ENCODE data around the gene PDIA4.

PDIA4 gene

DNA sequence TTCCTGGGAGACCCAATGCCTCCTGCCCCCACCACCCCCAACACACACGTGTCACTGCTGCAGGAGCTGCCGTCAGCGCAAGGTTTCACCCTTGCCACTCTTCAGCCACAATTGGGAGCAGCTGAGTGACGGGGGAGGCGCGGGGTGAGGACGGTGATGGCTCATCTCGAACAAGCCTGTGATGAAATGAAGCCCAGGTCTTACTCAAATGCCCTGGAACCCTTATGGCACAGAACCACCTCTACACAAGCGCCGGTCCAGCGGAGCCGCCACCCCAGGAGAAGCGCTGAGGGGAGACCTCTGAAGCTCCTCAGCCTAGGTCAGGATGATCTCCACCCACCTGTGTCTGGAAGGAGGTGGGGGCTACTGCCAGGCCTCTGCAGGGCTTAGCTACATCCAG is 25.7 kb downstream of the PDIA4 start:
- DNase-seq, result no peak

DNA sequence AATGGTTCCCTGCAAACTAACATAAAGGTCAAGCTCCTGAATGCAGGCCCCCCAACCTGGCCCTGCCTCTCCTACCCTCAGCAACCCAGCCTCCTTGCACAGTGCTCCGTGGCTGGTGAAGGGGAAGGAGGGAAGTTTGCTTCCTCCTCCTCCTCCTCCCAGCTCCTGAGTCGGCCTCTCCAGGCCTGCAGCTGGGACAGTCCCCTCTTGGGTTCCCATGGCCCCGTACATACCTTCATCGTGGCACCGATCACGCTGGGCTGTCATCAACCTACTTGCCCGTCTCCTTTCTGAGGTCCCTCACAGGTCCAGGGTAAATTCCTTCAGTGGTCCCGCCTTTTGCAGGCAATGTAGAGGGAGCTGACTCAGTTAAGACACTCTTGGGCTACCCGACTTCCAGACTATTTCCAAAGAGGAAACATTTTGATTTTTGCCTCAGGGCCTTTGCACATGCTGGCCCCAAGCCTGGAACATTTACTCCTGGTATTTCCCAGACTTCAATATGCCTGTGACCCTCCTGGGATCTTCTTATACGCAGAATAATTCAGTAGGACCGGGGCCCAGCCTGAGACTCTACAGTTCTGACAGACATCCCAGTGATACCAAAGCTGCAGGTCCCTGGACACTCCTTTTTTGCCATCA is 26.8 kb downstream of the PDIA4 start:
- no peak for DNase-seq

GRCh38 chr7:149000961-149001360 is 27.3 kb downstream of the PDIA4 start:
- DNase-seq, result no peak

- no peak for DNase-seq
These were observed 29.1 kb downstream of the PDIA4 start for GRCh38 chr7:148999192-148999591.

GRCh38 chr7:148997497-148997896 is 30.8 kb downstream of the PDIA4 start:
- DNase-seq, result no peak

DNA sequence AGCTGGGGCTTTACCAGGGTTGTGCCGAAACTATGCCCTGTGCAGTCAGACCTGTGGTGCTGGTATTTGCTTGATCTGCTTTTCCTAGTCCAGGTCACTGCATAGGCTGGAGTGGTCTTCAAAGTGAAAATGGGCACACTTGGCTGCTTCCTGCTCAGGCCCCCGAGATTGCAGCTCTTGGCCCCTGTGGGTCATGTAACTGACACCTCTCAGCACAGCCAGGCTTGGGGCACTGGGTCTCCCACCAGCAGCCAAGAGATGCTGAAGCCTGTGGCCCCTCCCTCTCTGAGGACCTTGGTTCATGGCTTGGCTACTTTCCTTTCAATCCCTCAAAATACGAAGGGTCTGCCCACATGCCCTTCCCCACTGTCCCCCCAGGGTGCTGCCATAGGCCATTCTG is 33.7 kb downstream of the PDIA4 start:
- DNase-seq, result no peak

GRCh38 chr7:148993193-148993592 is 35.1 kb downstream of the PDIA4 start:
- no peak for DNase-seq

DNA sequence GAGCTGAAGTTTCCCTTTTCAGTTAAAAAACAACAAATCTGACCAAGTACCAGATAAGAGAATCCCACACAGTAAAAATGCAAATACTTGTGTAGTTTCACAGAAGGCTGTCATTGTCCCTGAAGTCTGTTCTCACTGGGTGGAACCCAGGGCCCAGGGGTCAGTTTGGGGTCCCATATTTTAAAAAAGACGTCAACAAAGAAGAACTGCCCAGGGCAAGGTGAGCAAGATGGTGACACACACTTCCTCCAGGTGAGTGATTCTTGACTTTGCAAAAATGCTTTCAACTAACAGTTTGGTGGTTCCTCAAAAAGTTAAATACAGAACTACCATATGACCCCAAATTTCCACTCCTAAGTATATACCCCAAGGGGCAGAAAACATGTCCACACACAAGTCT is 36.8 kb downstream of the PDIA4 start:
- no peak for DNase-seq

- no peak for DNase-seq
These were observed 40.4 kb downstream of the PDIA4 start for GRCh38 chr7:148987751-148988512.

- peak; percentile 91 for DNase-seq
These were observed 41.1 kb downstream of the PDIA4 start for GRCh38 chr7:148987010-148987750.

- no peak for DNase-seq
These were observed 41.6 kb downstream of the PDIA4 start for GRCh38 chr7:148986742-148987009.

DNA sequence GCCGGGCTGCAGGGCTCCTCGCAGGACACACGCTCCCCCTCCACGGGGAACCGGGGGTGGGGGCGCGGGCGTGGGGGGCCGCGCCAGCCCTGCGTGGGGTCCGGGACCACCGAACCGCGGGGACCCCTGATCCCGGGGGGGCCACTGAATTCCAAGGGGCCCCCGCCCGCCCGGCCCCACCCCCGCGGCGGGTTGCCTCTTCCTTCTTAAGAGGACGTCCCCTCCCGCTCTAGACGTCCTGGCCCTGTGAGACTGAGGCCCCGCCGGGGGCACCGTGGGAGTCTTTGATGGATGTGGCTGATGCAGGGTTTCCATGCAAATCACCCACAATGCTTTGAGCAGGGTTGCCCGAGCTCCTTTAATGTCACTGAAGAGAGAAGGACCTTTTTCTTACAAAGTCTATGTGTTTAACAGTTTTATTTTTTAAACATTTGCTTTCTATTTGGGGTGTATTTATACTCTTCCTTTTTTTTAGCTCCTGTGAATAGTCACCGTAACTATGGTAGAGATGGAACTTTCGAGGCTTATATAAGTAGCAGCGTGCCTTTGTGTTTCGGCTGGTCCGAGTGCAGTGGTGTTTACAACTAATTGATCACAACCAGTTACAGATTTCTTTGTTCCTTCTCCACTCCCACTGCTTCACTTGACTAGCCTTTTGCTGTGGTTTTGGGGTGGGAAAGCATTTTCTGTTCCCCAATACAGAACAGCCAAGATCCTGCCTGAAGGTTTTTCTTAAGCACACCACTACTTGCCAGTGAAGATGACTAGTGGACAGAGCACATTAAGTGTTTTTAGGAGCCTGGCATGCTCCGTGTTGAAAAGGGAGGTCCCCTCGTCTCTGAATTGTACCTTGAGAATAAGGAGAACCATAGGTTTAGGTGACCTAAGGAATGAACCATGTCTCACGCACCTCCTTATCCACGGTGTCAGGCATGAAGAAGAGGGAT is 44.8 kb downstream of the PDIA4 start:
- DNase-seq, result peak; percentile 88

DNA sequence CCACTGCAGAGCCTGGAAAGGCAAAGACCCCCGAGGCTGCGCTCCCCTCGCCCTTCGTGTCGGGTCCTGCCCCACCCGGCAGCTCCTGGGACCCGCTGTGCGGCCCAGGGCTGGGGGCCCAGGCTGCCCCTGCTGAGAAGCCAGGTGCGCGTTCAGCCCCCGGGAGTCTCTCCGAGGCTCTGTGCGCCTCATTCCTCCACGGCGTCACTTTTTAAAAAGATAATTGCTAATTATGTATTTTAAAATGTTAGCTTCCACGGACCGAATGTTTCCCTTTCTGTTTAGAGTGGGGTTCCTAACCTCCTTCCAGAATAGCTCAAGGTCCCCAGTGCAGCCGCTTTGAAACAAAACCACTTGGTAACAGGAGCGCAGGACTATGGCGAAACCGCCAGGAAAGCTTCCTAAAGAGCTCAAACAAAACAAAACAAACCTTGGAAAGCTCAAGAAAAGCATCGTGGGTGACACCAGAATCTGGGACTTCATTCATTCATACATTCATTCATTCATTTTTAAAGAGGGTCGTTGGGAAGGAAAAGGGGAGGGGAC is 45.6 kb downstream of the PDIA4 start:
- DNase-seq, result no peak

- peak; percentile 51 for DNase-seq
These were observed 48.5 kb downstream of the PDIA4 start for GRCh38 chr7:148979827-148980226.

DNA sequence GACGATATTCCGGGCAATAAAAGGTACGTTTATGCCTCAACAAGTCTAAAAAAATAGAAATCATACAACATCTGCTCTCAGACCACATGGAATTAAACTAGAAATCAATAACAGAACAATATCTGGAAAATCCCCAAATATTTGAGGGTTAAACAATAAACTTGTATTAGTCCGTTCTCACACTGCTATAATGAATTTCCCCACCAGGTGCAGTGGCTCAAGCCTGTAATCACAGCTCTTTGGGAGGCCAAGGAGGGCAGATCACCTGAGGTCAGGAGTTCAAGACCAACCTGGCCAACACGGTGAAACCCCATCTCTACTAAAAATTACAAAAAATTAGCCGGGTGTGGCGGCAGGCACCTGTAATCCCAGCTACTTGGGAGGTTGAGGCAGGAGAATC is 49.2 kb downstream of the PDIA4 start:
- DNase-seq, result peak; percentile 5

DNA sequence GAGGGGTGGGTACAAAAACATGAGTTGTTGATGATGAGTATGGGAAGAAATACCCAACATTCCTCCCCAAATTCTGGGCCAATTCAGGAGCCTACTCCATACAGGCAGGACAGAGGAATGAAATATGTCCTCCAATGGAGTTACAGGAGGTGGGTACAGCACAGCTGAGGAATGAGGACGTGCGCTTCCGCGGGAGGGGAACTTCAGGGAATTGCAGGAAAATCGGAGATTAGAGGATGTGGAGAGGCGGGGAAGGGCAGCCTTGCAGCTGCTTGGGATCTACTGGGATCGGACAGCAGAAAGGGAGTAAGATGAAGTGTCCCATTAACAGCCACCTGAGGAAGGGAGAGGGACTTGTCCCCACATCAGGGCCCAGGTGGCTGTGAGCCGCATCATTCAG is 50.2 kb downstream of the PDIA4 start:
- DNase-seq, result no peak

DNA sequence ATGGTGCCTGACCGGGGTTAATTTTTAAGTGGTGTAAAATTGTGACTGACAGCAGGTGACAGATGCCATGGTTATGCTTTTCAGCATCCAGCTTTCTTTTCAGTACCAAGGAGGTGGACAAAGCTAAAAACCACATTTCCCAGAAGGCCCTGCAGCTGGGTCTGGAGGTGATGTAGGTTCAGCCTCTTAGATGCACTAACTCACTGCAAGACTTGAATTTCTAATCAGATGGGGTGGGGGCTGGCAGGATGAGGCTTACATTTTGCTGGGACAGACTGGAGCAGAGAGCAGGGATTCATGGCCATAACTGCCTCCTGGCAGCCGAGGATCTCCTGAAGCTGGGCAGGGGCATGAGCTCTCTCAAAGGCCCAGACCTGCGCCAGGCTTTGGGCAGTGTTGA is 52.4 kb downstream of the PDIA4 start:
- no peak for DNase-seq

DNA sequence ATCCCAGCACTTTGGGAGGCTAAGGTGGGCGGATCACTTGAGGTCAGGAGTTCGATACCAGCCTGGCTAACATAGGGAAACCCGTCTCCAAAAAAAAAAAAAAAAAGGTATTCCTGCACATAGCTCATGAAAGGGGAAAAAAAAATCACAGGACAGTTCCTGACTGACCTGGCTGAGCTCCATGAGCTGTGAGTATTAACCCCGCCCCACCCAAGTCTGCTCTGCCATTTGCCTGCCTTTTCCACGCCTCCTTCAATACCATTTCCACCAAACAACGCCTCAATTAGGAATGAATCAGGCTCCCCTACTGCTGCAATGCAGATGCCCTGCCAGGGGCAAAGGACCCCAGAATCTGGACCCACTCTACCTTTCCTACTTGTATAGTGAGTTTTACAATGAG is 55.0 kb downstream of the PDIA4 start:
- DNase-seq, result no peak

GRCh38 chr7:148972375-148972774 is 55.9 kb downstream of the PDIA4 start:
- DNase-seq, result no peak

DNA sequence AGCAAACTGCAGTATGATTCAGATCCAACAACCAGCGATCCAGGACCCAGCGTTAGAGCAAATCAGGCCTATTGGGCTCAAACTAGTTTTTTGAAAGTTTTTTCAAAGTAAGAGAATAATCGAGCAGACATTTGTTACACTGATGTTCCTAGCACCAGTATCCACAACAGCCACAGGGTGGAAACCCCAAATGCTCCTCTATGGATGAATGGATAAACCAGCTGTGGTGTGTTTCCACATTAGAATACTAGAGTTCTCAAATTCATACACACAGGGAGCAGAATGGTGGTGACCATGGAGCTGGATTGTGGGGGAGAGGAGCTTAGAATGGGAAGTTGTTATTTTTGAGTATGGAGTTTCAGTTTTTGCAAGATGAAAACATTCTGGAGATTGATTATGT is 60.7 kb downstream of the PDIA4 start:
- no peak for DNase-seq

- DNase-seq, result no peak
These were observed 61.3 kb downstream of the PDIA4 start for GRCh38 chr7:148967032-148967372.

- peak; percentile 42 for DNase-seq
These were observed 63.6 kb downstream of the PDIA4 start for GRCh38 chr7:148964483-148965267.

Measured in CD4-positive, alpha-beta T cell treated with Interleukin-21 for 1 hour (primary cell).